H9 (cell line): Measurements from ENCODE around the gene OR5B3. TPM values are rescaled to one million over a fixed set of nuclear protein-coding genes. Genes with fewer than 3 reads are reported as not detected.

Source experiments
- DNase-seq: peaks from one replicate; pipeline ENCODE4 v3.0.0-alpha.2; 2017
- H2AFZ ChIP-seq: one replicate; pipeline ENCODE4 v1.6.1; 2013; ENCODE audit warnings: mild to moderate bottlenecking, low read length, control low read depth, moderate library complexity
- H2AK5ac ChIP-seq: 2 replicates; pipeline ENCODE4 v1.6.1; 2013; ENCODE audit warnings: low read length, control low read depth, mixed read lengths; ENCODE audit not compliant: insufficient read length
- H2BK120ac ChIP-seq: one replicate; pipeline ENCODE4 v1.6.1; 2013; ENCODE audit warnings: low read depth, mild to moderate bottlenecking, low read length, control low read depth, inconsistent platforms; ENCODE audit not compliant: poor library complexity, severe bottlenecking
- H2BK12ac ChIP-seq: 2 replicates; pipeline ENCODE4 v1.6.1; 2013; ENCODE audit warnings: low read length, control low read depth, mixed read lengths, low read depth; ENCODE audit not compliant: insufficient read length
- H2BK15ac ChIP-seq: 2 replicates; pipeline ENCODE4 v1.6.1; 2013; ENCODE audit warnings: low read depth, low read length, control low read depth
- H2BK20ac ChIP-seq: one replicate; pipeline ENCODE4 v1.6.1; 2013; ENCODE audit warnings: low read depth, mild to moderate bottlenecking, low read length, control low read depth, inconsistent platforms; ENCODE audit not compliant: poor library complexity, severe bottlenecking
- H2BK5ac ChIP-seq: 2 replicates; pipeline ENCODE4 v1.6.1; 2013; ENCODE audit warnings: low read length, control low read depth, mixed read lengths; ENCODE audit not compliant: insufficient read length
- H3K14ac ChIP-seq: 2 replicates; pipeline ENCODE4 v1.6.1; 2013; ENCODE audit warnings: low read length, control low read depth; ENCODE audit not compliant: insufficient read depth
- H3K18ac ChIP-seq: 2 replicates; pipeline ENCODE4 v1.6.1; 2013; ENCODE audit warnings: low read depth, mild to moderate bottlenecking, mixed read lengths, low read length, control low read depth; ENCODE audit not compliant: insufficient read length
- H3K23ac ChIP-seq: 2 replicates; pipeline ENCODE4 v1.6.1; 2013; ENCODE audit warnings: low read length, control low read depth, mixed read lengths, low read depth; ENCODE audit not compliant: insufficient read length
- H3K23me2 ChIP-seq: 2 replicates; pipeline ENCODE4 v1.6.1; 2013; ENCODE audit warnings: low read depth, mild to moderate bottlenecking, mixed read lengths, low read length, control low read depth; ENCODE audit not compliant: insufficient read length, poor library complexity, severe bottlenecking
- H3K27ac ChIP-seq: 2 replicates; pipeline ENCODE4 v1.5.1; 2013; ENCODE audit warnings: low read length, control low read depth, mixed read lengths, low read depth; ENCODE audit not compliant: insufficient read length
- H3K27me3 ChIP-seq: 2 replicates; pipeline ENCODE4 v1.6.1; 2013; ENCODE audit warnings: low read length, control low read depth, inconsistent platforms; ENCODE audit not compliant: insufficient read depth
- H3K4ac ChIP-seq: 2 replicates; pipeline ENCODE4 v1.6.1; 2013; ENCODE audit warnings: low read depth, mild to moderate bottlenecking, control low read depth, inconsistent platforms, low read length, moderate library complexity
- H3K4me1 ChIP-seq: 2 replicates; pipeline ENCODE4 v1.6.1; 2013; ENCODE audit warnings: low read length, control low read depth, inconsistent platforms; ENCODE audit not compliant: insufficient read depth
- H3K4me2 ChIP-seq: 2 replicates; pipeline ENCODE4 v1.6.1; 2013; ENCODE audit warnings: low read length, control low read depth, mixed read lengths; ENCODE audit not compliant: insufficient read length, insufficient read depth
- H3K56ac ChIP-seq: 2 replicates; pipeline ENCODE4 v1.6.1; 2013; ENCODE audit warnings: low read depth, mild to moderate bottlenecking, mixed read lengths, low read length, control low read depth; ENCODE audit not compliant: insufficient read length
- H3K79me1 ChIP-seq: 2 replicates; pipeline ENCODE4 v1.6.1; 2013; ENCODE audit warnings: low read depth, mild to moderate bottlenecking, moderate library complexity, low read length, control low read depth, inconsistent platforms; ENCODE audit not compliant: insufficient read depth, poor library complexity, severe bottlenecking
- H3K79me2 ChIP-seq: 2 replicates; pipeline ENCODE4 v1.6.1; 2013; ENCODE audit warnings: low read length, control low read depth, inconsistent platforms; ENCODE audit not compliant: insufficient read depth
- H3K9ac ChIP-seq: 2 replicates; pipeline ENCODE4 v1.6.1; 2013; ENCODE audit warnings: low read length, control low read depth, mixed read lengths; ENCODE audit not compliant: insufficient read length; ENCODE audit errors: extremely low read depth
- H3K9me3 ChIP-seq: one replicate; pipeline ENCODE4 v1.6.1; 2013; ENCODE audit warnings: low read depth, low read length, inconsistent platforms; ENCODE audit not compliant: control insufficient read depth
- H3T11ph ChIP-seq: one replicate; pipeline ENCODE4 v1.6.1; 2013; ENCODE audit warnings: mild to moderate bottlenecking, low read length, control low read depth, inconsistent platforms
- H4K20me1 ChIP-seq: one replicate; pipeline ENCODE4 v1.6.1; 2013; ENCODE audit not compliant: control insufficient read depth, insufficient read length, insufficient read depth
- H4K5ac ChIP-seq: 2 replicates; pipeline ENCODE4 v1.6.1; 2013; ENCODE audit warnings: low read depth, mild to moderate bottlenecking, mixed read lengths, low read length, control low read depth; ENCODE audit not compliant: insufficient read length
- H4K8ac ChIP-seq: replicated peaks from 2 replicates; pipeline ENCODE4 v1.6.1; 2013; ENCODE audit warnings: low read length, control low read depth, mixed read lengths, low read depth; ENCODE audit not compliant: insufficient read length
- H4K91ac ChIP-seq: 2 replicates; pipeline ENCODE4 v1.6.1; 2013; ENCODE audit warnings: low read depth, mild to moderate bottlenecking, moderate library complexity, mixed read lengths, low read length, control low read depth; ENCODE audit not compliant: insufficient read length
- H3K27ac Mint-ChIP-seq, 3 experiments: 2 replicates in 2 of 3; 3 replicates in 1 of 3; pipeline ENCODE4 v1.8.0; 2020 to 2021; ENCODE audit warnings: mixed read lengths in 3 of 3, mild to moderate bottlenecking in 1 of 3, moderate library complexity in 1 of 3
- H3K27me3 Mint-ChIP-seq: 2 replicates; pipeline ENCODE4 v1.8.0; 2021; ENCODE audit warnings: low read depth, mild to moderate bottlenecking, moderate library complexity, mixed read lengths
- H3K36me3 Mint-ChIP-seq, 3 experiments: 2 replicates in 2 of 3; 3 replicates in 1 of 3; pipeline ENCODE4 v1.8.0; 2020 to 2021; ENCODE audit warnings: low read depth in 3 of 3, mixed read lengths in 3 of 3; ENCODE audit not compliant: insufficient read depth in 1 of 3
- H3K4me1 Mint-ChIP-seq, 2 experiments: 2 replicates each; pipeline ENCODE4 v1.8.0; 2020; ENCODE audit warnings: mixed read lengths in 2 of 2
- H3K4me3 Mint-ChIP-seq, 2 experiments: 2 replicates in 1 of 2; 3 replicates in 1 of 2; pipeline ENCODE4 v1.8.0; 2020 to 2021; ENCODE audit warnings: mild to moderate bottlenecking in 2 of 2, mixed read lengths in 2 of 2, moderate library complexity in 1 of 2
- H3K9me3 Mint-ChIP-seq, 2 experiments: 2 replicates in 1 of 2; 3 replicates in 1 of 2; pipeline ENCODE4 v1.8.0; 2020; ENCODE audit warnings: mild to moderate bottlenecking in 2 of 2, mixed read lengths in 2 of 2, moderate library complexity in 1 of 2
- CTCF ChIP-seq: fragments of 200-600 bp; sonication (generic); conservative IDR thresholded peaks from 3 replicates; pipeline ENCODE4 v1.8.0; 2021; ENCODE audit warnings: antibody characterized with exemption, mild to moderate bottlenecking
- WGBS: extraction: QIAGEN DNeasy Blood & Tissue Kit; methylation state at CpG from one replicate; pipeline ENCODE4 v1.1.7; 2013; ENCODE audit warnings: missing lambda C conversion rate, low lambda C conversion rate, mixed read lengths; ENCODE audit not compliant: insufficient read length; ENCODE audit errors: extremely low coverage; 5-methylcytosine and 5-hydroxymethylcytosine counted together
- total RNA-seq: library from RNA; stranded (reverse); gene quantifications from 2 replicates; pipeline ENCODE4 v1.2.1, GENCODE V29; 2021

OR5B3 gene
- total RNA-seq, 1 experiment from 2014 or later: not detected

GRCh38 chr11:58391879-58392278 lies 14.8 kb downstream of the OR5B3 start:
- no peaks in the 10 kb centered on the region for H3K79me1 ChIP-seq
- H3K36me3 Mint-ChIP-seq: peaks cover 5 to 11% (median 6%) of the 10 kb centered on the region in 3 experiments; a peak in 5 of 7 replicates
- no peaks in the 10 kb centered on the region for H3K23me2 ChIP-seq
- no peak overlapping the region for H4K8ac ChIP-seq
- no peaks in the 10 kb centered on the region for H4K20me1 ChIP-seq
- no peak overlapping the region for H4K5ac ChIP-seq
- H3K23ac ChIP-seq: no peak overlapping the region
- no peak overlapping the region for H2BK15ac ChIP-seq
- H2BK12ac ChIP-seq: no peak overlapping the region
- no peaks in the 10 kb centered on the region for H3K4me1 Mint-ChIP-seq
- no peak overlapping the region for H3K18ac ChIP-seq
- H2AFZ ChIP-seq: no peak overlapping the region
- H3K14ac ChIP-seq: no peak overlapping the region
- no peak overlapping the region for H3T11ph ChIP-seq
- no peaks in the 10 kb centered on the region for H3K9me3 ChIP-seq
- H3K27ac Mint-ChIP-seq: no peak overlapping the region
- no CpG with 5 or more reads among the region's 1 CpG for WGBS
- H2BK120ac ChIP-seq: no peak overlapping the region
- H4K91ac ChIP-seq: no peak overlapping the region
- H2AK5ac ChIP-seq: no peak overlapping the region
- H3K27ac ChIP-seq: no peak overlapping the region
- H3K56ac ChIP-seq: no peak overlapping the region
- TF ChIP-seq CTCF: no peak
- H2BK20ac ChIP-seq: no peak overlapping the region
- H3K4ac ChIP-seq: no peak overlapping the region
- no peak overlapping the region for H2BK5ac ChIP-seq
- no peak overlapping the region for H3K9ac ChIP-seq
- no peaks in the 10 kb centered on the region for H3K4me1 ChIP-seq
- H3K9me3 Mint-ChIP-seq: peaks cover 16 to 25% of the 10 kb centered on the region in 2 experiments
- no peak overlapping the region for H3K4me3 Mint-ChIP-seq
- H3K27me3 ChIP-seq: no peaks in the 10 kb centered on the region
- H3K27me3 Mint-ChIP-seq: no peaks in the 10 kb centered on the region
- no peaks in the 10 kb centered on the region for H3K79me2 ChIP-seq
- H3K4me2 ChIP-seq: no peak overlapping the region
- DNase-seq: no peak
